ENCODE results near the gene SLC23A3. TPM values are rescaled to one million over a fixed set of nuclear protein-coding genes. Genes with fewer than 3 reads are reported as not detected.

Gene SLC23A3
- total RNA-seq, 2 experiments from 2014 or later = 2.7 to 6.7 TPM

DNA sequence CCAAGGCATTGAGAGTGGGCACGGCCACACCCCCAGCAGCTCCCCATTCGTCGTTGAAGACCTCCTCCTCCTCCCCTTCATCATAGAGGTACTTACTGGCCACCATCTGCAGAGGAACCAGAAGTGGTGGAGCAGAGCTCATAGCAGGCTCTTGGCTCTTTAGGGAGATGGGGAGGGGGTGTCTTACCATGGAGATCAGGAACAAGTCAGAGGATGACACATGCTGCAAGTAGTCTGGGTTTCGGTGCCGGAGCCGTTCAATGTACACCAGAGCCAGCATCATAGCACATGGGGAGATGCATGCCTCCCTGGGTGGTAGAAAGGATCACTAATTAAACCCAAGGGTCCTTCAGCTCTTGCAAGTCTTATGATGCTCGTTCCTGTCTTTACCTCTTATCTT is 5.0 kb upstream of the SLC23A3 start:
- Histone ChIP-seq H2AFZ (ENCODE audit: low read length) (no peak overlapping the region), H3K4me2 (ENCODE audit: low read length) (no peak overlapping the region), H3K79me2 (ENCODE audit: insufficient read depth, low read depth, low read length) (peaks cover 21% of the 10 kb centered on the region; the same call in 1 of the 2 replicates), H3K9me3 (ENCODE audit: low read length) (no peaks in the 10 kb centered on the region), H3K4me3 (ENCODE audit: low read depth, low read length, poor library complexity, severe bottlenecking) (no peak overlapping the region), H3K9me2 (ENCODE audit: insufficient read depth, low read length) (no peaks in the 10 kb centered on the region), H3K27ac (ENCODE audit: low read depth, low read length, poor library complexity, severe bottlenecking) (no peak overlapping the region), H3K4me1 (ENCODE audit: insufficient read depth, low read length, poor library complexity, severe bottlenecking) (peaks cover 17% of the 10 kb centered on the region), H4K20me1 (ENCODE audit: insufficient read depth, low read length) (0 out of 2 replicates have a peak, but pooled peaks cover 10% of the 10 kb centered on the region), H3K36me3 (ENCODE audit: insufficient read depth, low read length) (peaks cover 54% of the 10 kb centered on the region)
- no peak for DNase-seq (ENCODE audit: low spot score)
- ChIA-PET POLR2A (interaction anchor here (3.3 kb wide), 1 partner anchor 32 kb away, joined by 23 read pairs; the partner anchor contains the start of gene ZFAND2B), CTCF (ENCODE audit: unreplicated experiment) (interaction anchor here (0.6 to 1.3 kb wide), 3 partner anchors 71 to 818 kb away, joined by 3 to 5 read pairs (median 3); partner anchors contain the start of genes CATIP, GLB1L and STK16)
- TF ChIP-seq, protein P1, sequence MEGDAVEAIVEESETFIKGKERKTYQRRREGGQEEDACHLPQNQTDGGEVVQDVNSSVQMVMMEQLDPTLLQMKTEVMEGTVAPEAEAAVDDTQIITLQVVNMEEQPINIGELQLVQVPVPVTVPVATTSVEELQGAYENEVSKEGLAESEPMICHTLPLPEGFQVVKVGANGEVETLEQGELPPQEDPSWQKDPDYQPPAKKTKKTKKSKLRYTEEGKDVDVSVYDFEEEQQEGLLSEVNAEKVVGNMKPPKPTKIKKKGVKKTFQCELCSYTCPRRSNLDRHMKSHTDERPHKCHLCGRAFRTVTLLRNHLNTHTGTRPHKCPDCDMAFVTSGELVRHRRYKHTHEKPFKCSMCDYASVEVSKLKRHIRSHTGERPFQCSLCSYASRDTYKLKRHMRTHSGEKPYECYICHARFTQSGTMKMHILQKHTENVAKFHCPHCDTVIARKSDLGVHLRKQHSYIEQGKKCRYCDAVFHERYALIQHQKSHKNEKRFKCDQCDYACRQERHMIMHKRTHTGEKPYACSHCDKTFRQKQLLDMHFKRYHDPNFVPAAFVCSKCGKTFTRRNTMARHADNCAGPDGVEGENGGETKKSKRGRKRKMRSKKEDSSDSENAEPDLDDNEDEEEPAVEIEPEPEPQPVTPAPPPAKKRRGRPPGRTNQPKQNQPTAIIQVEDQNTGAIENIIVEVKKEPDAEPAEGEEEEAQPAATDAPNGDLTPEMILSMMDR (conservative IDR thresholded peaks at IDR 0.05; ENCODE audit: low read length) = no peak
- no peak for TF ChIP-seq EZH2phosphoT487 (IDR thresholded peaks at IDR 0.05; ENCODE audit: borderline replicate concordance, low read depth, low read length)
- no TSS peak for BruUV-seq (replicated peaks)
- intact Hi-C loops (cut with micrococcal nuclease; ENCODE audit: unreplicated experiment) = loop anchor here (5.0 kb wide), 2 partner anchors 212 to 368 kb away; partner anchors contain the start of genes CHPF, DNPEP and TMEM198

DNA sequence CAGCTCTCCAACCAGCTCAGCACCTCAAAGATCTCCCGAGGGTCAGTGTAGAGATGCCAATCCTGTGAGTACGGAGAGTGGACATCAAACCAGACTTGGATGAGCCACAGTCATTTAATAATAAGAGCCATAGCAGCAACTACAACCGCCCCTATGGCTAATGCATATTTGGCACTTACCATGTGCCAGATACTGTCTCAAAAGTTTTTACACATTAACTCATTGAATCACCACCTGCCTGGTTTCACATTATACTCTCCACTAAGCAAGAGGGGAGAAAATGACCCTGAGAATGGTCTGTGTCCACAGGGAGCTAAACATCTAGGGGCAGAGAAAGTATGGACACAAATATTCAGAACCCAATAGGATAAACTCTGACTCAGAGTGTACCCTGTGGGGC is 4.3 kb upstream of the SLC23A3 start:
- H3K4me1 ChIP-seq (ENCODE audit: insufficient read depth, low read length, poor library complexity, severe bottlenecking) = peaks cover 10% of the 10 kb centered on the region
- POLR2A ChIA-PET = interaction anchor here (1.1 kb wide), 1 partner anchor 32 kb away, joined by 4 read pairs; the partner anchor contains the start of gene ZFAND2B
- no peak for DNase-seq (ENCODE audit: low spot score)
- CTCF ChIA-PET (ENCODE audit: unreplicated experiment) = interaction anchor here (1.3 kb wide), 1 partner anchor 71 kb away, joined by 3 read pairs; the partner anchor contains the start of genes GLB1L and STK16
- H2AFZ ChIP-seq (ENCODE audit: low read length) = no peak overlapping the region
- H3K4me2 ChIP-seq (ENCODE audit: low read length) = no peak overlapping the region
- H3K36me3 ChIP-seq (ENCODE audit: insufficient read depth, low read length) = peaks cover 49% of the 10 kb centered on the region
- no peak overlapping the region for H3K4me3 ChIP-seq (ENCODE audit: low read depth, low read length, poor library complexity, severe bottlenecking)
- H3K9me3 ChIP-seq (ENCODE audit: low read length) = no peaks in the 10 kb centered on the region
- no TSS peak for BruUV-seq (replicated peaks)
- intact Hi-C loops (cut with micrococcal nuclease; ENCODE audit: unreplicated experiment) = no loop called here
- peaks cover 15% of the 10 kb centered on the region; the same call in 1 of the 2 replicates for H3K79me2 ChIP-seq (ENCODE audit: insufficient read depth, low read depth, low read length)
- 0 out of 2 replicates have a peak, but pooled peaks cover 5% of the 10 kb centered on the region for H4K20me1 ChIP-seq (ENCODE audit: insufficient read depth, low read length)
- H3K9me2 ChIP-seq (ENCODE audit: insufficient read depth, low read length) = no peaks in the 10 kb centered on the region
- H3K27ac ChIP-seq (ENCODE audit: low read depth, low read length, poor library complexity, severe bottlenecking) = no peak overlapping the region
- no peak for TF ChIP-seq EZH2phosphoT487 (IDR thresholded peaks at IDR 0.05; ENCODE audit: borderline replicate concordance, low read depth, low read length)
- TF ChIP-seq, protein P1 (conservative IDR thresholded peaks at IDR 0.05; ENCODE audit: low read length) = no peak

DNA sequence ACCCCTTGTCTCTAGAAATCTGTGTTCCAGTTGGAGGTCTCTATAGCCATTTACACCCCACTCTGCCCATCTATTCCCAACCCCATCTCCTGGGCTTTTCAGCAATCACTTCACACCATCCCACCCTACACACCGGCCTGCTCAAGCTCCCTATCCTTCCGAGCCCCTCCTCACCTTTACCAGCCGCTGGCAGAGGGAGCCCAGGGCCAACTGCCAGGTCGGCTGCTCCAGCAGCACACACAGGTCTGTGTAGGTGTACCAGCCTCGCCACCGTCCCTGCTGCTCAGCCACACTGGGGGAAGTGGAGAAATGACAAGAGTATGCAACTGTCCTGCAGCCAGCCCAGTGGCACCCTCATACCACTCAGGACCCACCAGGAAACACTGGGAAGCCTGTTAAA is 3.3 kb upstream of the SLC23A3 start:
- Histone ChIP-seq H4K20me1 (ENCODE audit: insufficient read depth, low read length) (no peaks in the 10 kb centered on the region), H2AFZ (ENCODE audit: low read length) (no peak overlapping the region), H3K36me3 (ENCODE audit: insufficient read depth, low read length) (peaks cover 49% of the 10 kb centered on the region), H3K27ac (ENCODE audit: low read depth, low read length, poor library complexity, severe bottlenecking) (no peak overlapping the region), H3K4me1 (ENCODE audit: insufficient read depth, low read length, poor library complexity, severe bottlenecking) (peaks cover 7% of the 10 kb centered on the region), H3K4me2 (ENCODE audit: low read length) (no peak overlapping the region), H3K9me3 (ENCODE audit: low read length) (no peaks in the 10 kb centered on the region), H3K79me2 (ENCODE audit: insufficient read depth, low read depth, low read length) (peaks cover 8% of the 10 kb centered on the region; the same call in 1 of the 2 replicates), H3K4me3 (ENCODE audit: low read depth, low read length, poor library complexity, severe bottlenecking) (no peak overlapping the region), H3K9me2 (ENCODE audit: insufficient read depth, low read length) (no peaks in the 10 kb centered on the region)
- no TSS peak for BruUV-seq (replicated peaks)
- no peak for DNase-seq (ENCODE audit: low spot score)
- intact Hi-C loops (cut with micrococcal nuclease; ENCODE audit: unreplicated experiment) = no loop called here
- ChIA-PET POLR2A (interaction anchor here (1.1 kb wide), 1 partner anchor 33 kb away, joined by 4 read pairs; the partner anchor contains the start of gene ZFAND2B), CTCF (ENCODE audit: unreplicated experiment) (interaction anchor here (0.6 to 0.7 kb wide), 2 partner anchors 75 to 122 kb away, joined by 3 read pairs; no protein-coding TSS in a partner anchor)
- TF ChIP-seq EZH2phosphoT487 (IDR thresholded peaks at IDR 0.05; ENCODE audit: borderline replicate concordance, low read depth, low read length) = no peak
- TF ChIP-seq, protein P1 (conservative IDR thresholded peaks at IDR 0.05; ENCODE audit: low read length) = no peak

All from OCI-LY7 (cell line).